PC-9 (cell line): ENCODE results near the gene PIAS2. TPM values are rescaled to one million over a fixed set of nuclear protein-coding genes. Genes with fewer than 3 reads are reported as not detected.

Experiments
- BruUV-seq: library from RNA; stranded (reverse); fragments of 400-500 nt; replicated peaks from 2 replicates; lab custom pipeline; 2021; lab: Mats Ljungman, UMichigan
- CTCF ChIA-PET: fragments of 300-600 bp; sonication (Branson Sonifier 250); formaldehyde crosslinking; loops from one replicate; lab custom pipeline; 2022; ENCODE audit warnings: antibody characterized with exemption; lab: Charles Lee
- POLR2A ChIA-PET: fragments of 300-600 bp; sonication (Branson Sonifier 250); formaldehyde crosslinking; loops from one replicate; lab custom pipeline; 2022; ENCODE audit warnings: antibody characterized with exemption; ENCODE audit not compliant: unreplicated experiment; lab: Charles Lee
- DNase-seq, 2 experiments: peaks; one replicate each; pipeline versions ENCODE4 v3.0.0 to v3.0.0-alpha.2; 2015 to 2022; ENCODE audit warnings: mixed read lengths in 1 of 2
- H2AFZ ChIP-seq: fragments of 200-600 bp; sonication (generic); 2 replicates; pipeline ENCODE4 v1.8.1; 2017; ENCODE audit warnings: antibody characterized with exemption
- H3F3A ChIP-seq: fragments of 200-600 bp; sonication (generic); 2 replicates; pipeline ENCODE4 v1.8.1; 2017; ENCODE audit warnings: antibody characterized with exemption, mild to moderate bottlenecking, low read depth; ENCODE audit not compliant: insufficient read depth
- H3K27ac ChIP-seq: fragments of 200-600 bp; sonication (generic); 2 replicates; pipeline ENCODE4 v1.6.1; 2016; ENCODE audit warnings: mixed run types
- H3K27me3 ChIP-seq: fragments of 200-600 bp; sonication (generic); 2 replicates; pipeline ENCODE4 v1.6.1; 2016; ENCODE audit warnings: low read depth, mixed run types; ENCODE audit not compliant: insufficient read depth
- H3K36me3 ChIP-seq: fragments of 200-600 bp; sonication (generic); 2 replicates; pipeline ENCODE4 v1.6.1; 2016; ENCODE audit warnings: low read depth, mixed run types
- H3K4me1 ChIP-seq: fragments of 200-600 bp; sonication (generic); replicated peaks from 2 replicates; pipeline ENCODE4 v1.6.1; 2016; ENCODE audit warnings: mixed run types; ENCODE audit not compliant: insufficient read depth
- H3K4me2 ChIP-seq: fragments of 200-600 bp; sonication (generic); 2 replicates; pipeline ENCODE4 v1.6.1; 2017; ENCODE audit warnings: mixed run types
- H3K4me3 ChIP-seq: fragments of 200-600 bp; sonication (generic); 2 replicates; pipeline ENCODE4 v1.6.1; 2016; ENCODE audit warnings: mixed run types
- H3K79me2 ChIP-seq: fragments of 200-600 bp; sonication (generic); 2 replicates; pipeline ENCODE4 v1.6.1; 2017; ENCODE audit warnings: low read depth, mixed run types
- H3K9me2 ChIP-seq: fragments of 200-600 bp; sonication (generic); 2 replicates; pipeline ENCODE4 v1.8.1; 2017; ENCODE audit warnings: mild to moderate bottlenecking; ENCODE audit not compliant: insufficient read depth
- H3K9me3 ChIP-seq: fragments of 200-600 bp; sonication (generic); 2 replicates; pipeline ENCODE4 v1.8.1; 2016; ENCODE audit warnings: low read depth; ENCODE audit not compliant: insufficient read depth
- H4K20me1 ChIP-seq: fragments of 200-600 bp; sonication (generic); 2 replicates; pipeline ENCODE4 v1.8.1; 2017; ENCODE audit not compliant: insufficient read depth
- CTCF ChIP-seq: fragments of 200-600 bp; sonication (generic); conservative IDR thresholded peaks from 2 replicates; pipeline ENCODE4 v1.6.1; 2017; ENCODE audit warnings: mixed run types, antibody characterized with exemption, mild to moderate bottlenecking, moderate library complexity
- EZH2 ChIP-seq: fragments of 200-600 bp; sonication (generic); IDR thresholded peaks from 2 replicates; pipeline ENCODE4 v1.8.0; 2017; ENCODE audit warnings: antibody characterized with exemption, low read depth
- intact Hi-C: fragments of 100-400 bp; cut with micrococcal nuclease; formaldehyde crosslinking; loops from one replicate; pipeline ENCODE4 v1.10.0; 2022; ENCODE audit not compliant: unreplicated experiment
- total RNA-seq: library from RNA; stranded (reverse); gene quantifications from 2 replicates; pipeline ENCODE4 v1.2.3, GENCODE V29; 2021

The PIAS2 gene
- total RNA-seq, 1 experiment from 2014 or later: 17.5 TPM

GRCh38 chr18:46789088-46789487 lies 128.2 kb downstream of the PIAS2 start:
- POLR2A ChIA-PET: no interaction called here
- no peaks in the 10 kb centered on the region for H4K20me1 ChIP-seq
- H3F3A ChIP-seq: no peaks in the 10 kb centered on the region
- H3K79me2 ChIP-seq: no peaks in the 10 kb centered on the region
- H3K9me3 ChIP-seq: no peaks in the 10 kb centered on the region
- H3K27me3 ChIP-seq: no peaks in the 10 kb centered on the region
- no TSS peak for BruUV-seq
- CTCF ChIA-PET: no interaction called here
- no peak for DNase-seq
- no peaks in the 10 kb centered on the region for H3K4me1 ChIP-seq
- no peak overlapping the region for H2AFZ ChIP-seq
- no peak overlapping the region for H3K27ac ChIP-seq
- no peak overlapping the region for H3K4me3 ChIP-seq
- H3K4me2 ChIP-seq: no peak overlapping the region
- no peak for TF ChIP-seq EZH2
- TF ChIP-seq CTCF: no peak
- H3K9me2 ChIP-seq: no peaks in the 10 kb centered on the region
- no peaks in the 10 kb centered on the region for H3K36me3 ChIP-seq
- intact Hi-C loops: no loop called here

- intact Hi-C loops: no loop called here
- no TSS peak for BruUV-seq
- H3K4me1 ChIP-seq: no peaks in the 10 kb centered on the region
- TF ChIP-seq CTCF (no peak), EZH2 (no peak)
- H3K27me3 ChIP-seq: no peaks in the 10 kb centered on the region
- no peaks in the 10 kb centered on the region for H3K36me3 ChIP-seq
- no peaks in the 10 kb centered on the region for H3K9me3 ChIP-seq
- H3K9me2 ChIP-seq: no peaks in the 10 kb centered on the region
- no peaks in the 10 kb centered on the region for H3K79me2 ChIP-seq
- H3F3A ChIP-seq: no peaks in the 10 kb centered on the region
- H2AFZ ChIP-seq: no peak overlapping the region
- H4K20me1 ChIP-seq: no peaks in the 10 kb centered on the region
- no peak overlapping the region for H3K4me2 ChIP-seq
- ChIA-PET CTCF (no interaction called here), POLR2A (no interaction called here)
- no peak for DNase-seq
- no peak overlapping the region for H3K4me3 ChIP-seq
- no peak overlapping the region for H3K27ac ChIP-seq
These were observed 129.6 kb downstream of the PIAS2 start for GRCh38 chr18:46787674-46788073.

- ChIA-PET POLR2A (no interaction called here), CTCF (no interaction called here)
- DNase-seq: no peak
- Histone ChIP-seq H3K27ac (no peak overlapping the region), H3K79me2 (no peaks in the 10 kb centered on the region), H3F3A (no peaks in the 10 kb centered on the region), H3K4me1 (no peaks in the 10 kb centered on the region), H3K4me3 (no peak overlapping the region), H3K27me3 (peaks cover 2% of the 10 kb centered on the region; the same call in 1 of the 2 replicates), H3K4me2 (no peak overlapping the region), H3K9me3 (no peaks in the 10 kb centered on the region), H3K36me3 (no peaks in the 10 kb centered on the region), H2AFZ (no peak overlapping the region), H3K9me2 (no peaks in the 10 kb centered on the region), H4K20me1 (no peaks in the 10 kb centered on the region)
- no TSS peak for BruUV-seq
- intact Hi-C loops: no loop called here
- no peak for TF ChIP-seq EZH2
- TF ChIP-seq CTCF: no peak
These were observed 144.9 kb downstream of the PIAS2 start for GRCh38 chr18:46772357-46772756.
